ENCODE data around the gene VAV2.
A peak's percentile ranks its signal among the peaks of the same experiment; 100 is the strongest.

VAV2 gene

GRCh38 chr9:133739408-133740280 is 252.5 kb downstream of the VAV2 start:
- DNase-seq (ENCODE audit: low spot score): no peak

GRCh38 chr9:133738640-133739225 is 253.4 kb downstream of the VAV2 start:
- DNase-seq (ENCODE audit: low spot score): no peak

GRCh38 chr9:133737774-133738639 is 254.1 kb downstream of the VAV2 start, which contains the start of gene SARDH:
SARDH (minus strand) TSS chr9:133738352; CDS start chr9:133734173, 4,179 bp downstream.
- no peak for DNase-seq (ENCODE audit: low spot score)

- DNase-seq (ENCODE audit: low spot score): no peak
Observed at GRCh38 chr9:133737071-133737773, 254.9 kb downstream of the VAV2 start.

GRCh38 chr9:133735931-133736330 is 256.2 kb downstream of the VAV2 start:
- DNase-seq (ENCODE audit: low spot score): no peak

GRCh38 chr9:133735415-133735775 is 256.7 kb downstream of the VAV2 start:
- DNase-seq (ENCODE audit: low spot score): no peak

- no peak for DNase-seq (ENCODE audit: low spot score)
Observed at GRCh38 chr9:133734590-133735414, 257.3 kb downstream of the VAV2 start.

- no peak for DNase-seq (ENCODE audit: low spot score)
Observed at GRCh38 chr9:133733796-133734533, 258.2 kb downstream of the VAV2 start.

- no peak for DNase-seq (ENCODE audit: low spot score)
Observed at GRCh38 chr9:133733421-133733795, 258.7 kb downstream of the VAV2 start.

- DNase-seq (ENCODE audit: low spot score): no peak
Observed at GRCh38 chr9:133732639-133733408, 259.3 kb downstream of the VAV2 start.

- no peak for DNase-seq (ENCODE audit: low spot score)
Observed at GRCh38 chr9:133731876-133732638, 260.1 kb downstream of the VAV2 start.

GRCh38 chr9:133730994-133731715 is 261.0 kb downstream of the VAV2 start:
- no peak for DNase-seq (ENCODE audit: low spot score)

GRCh38 chr9:133729617-133730281 is 262.4 kb downstream of the VAV2 start:
- no peak for DNase-seq (ENCODE audit: low spot score)

GRCh38 chr9:133728856-133729616 is 263.1 kb downstream of the VAV2 start:
- no peak for DNase-seq (ENCODE audit: low spot score)

GRCh38 chr9:133727876-133728441 is 264.2 kb downstream of the VAV2 start:
- DNase-seq (ENCODE audit: low spot score): no peak

GRCh38 chr9:133727277-133727875 is 264.7 kb downstream of the VAV2 start:
- DNase-seq (ENCODE audit: low spot score): peak; percentile 1
